Measurements from ENCODE around the gene PSMC2.

Gene PSMC2

DNA sequence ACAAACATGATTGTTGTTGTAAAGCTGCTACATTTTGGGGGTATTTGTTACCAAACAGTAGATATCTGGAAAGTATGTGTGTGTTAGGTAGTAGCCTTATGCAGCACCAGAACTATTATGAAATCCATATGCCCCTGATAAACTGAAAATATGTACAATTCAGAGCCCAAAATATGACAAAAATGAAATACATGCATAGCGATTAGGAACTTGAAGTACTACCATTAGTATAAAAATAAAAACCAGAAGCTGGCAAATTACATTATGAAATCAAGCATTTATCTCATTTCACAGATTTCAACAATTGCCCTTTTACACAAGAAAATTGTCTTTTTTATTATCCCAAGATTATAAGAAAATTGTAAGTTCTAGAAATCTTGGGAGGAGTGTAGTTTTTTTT, 64.7 kb downstream of the PSMC2 start:
- TF ChIP-seq, protein P1, sequence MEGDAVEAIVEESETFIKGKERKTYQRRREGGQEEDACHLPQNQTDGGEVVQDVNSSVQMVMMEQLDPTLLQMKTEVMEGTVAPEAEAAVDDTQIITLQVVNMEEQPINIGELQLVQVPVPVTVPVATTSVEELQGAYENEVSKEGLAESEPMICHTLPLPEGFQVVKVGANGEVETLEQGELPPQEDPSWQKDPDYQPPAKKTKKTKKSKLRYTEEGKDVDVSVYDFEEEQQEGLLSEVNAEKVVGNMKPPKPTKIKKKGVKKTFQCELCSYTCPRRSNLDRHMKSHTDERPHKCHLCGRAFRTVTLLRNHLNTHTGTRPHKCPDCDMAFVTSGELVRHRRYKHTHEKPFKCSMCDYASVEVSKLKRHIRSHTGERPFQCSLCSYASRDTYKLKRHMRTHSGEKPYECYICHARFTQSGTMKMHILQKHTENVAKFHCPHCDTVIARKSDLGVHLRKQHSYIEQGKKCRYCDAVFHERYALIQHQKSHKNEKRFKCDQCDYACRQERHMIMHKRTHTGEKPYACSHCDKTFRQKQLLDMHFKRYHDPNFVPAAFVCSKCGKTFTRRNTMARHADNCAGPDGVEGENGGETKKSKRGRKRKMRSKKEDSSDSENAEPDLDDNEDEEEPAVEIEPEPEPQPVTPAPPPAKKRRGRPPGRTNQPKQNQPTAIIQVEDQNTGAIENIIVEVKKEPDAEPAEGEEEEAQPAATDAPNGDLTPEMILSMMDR (IDR thresholded peaks at IDR 0.05; ENCODE audit: extremely low read depth, missing control alignments), result no peak
- no peak for DNase-seq (ENCODE audit: low spot score)

DNA sequence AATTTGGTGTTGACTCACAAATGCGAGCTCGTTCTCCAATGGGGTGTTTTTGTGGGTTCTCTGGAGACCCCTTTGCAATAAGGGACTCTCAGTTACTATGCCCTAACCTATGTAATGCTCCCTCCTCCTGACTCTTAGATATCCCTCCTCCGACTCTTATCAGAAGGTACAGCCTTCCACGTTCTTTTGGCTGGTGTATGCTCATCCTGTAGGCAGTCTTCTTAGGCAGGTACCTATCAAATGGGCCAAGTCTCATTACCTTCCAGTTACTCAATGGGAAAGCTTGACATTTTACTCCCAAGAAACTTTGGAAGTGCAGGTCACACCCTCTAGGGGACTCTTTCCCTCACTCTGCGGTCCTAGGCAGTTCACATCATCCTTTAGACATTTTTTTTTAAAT, 66.0 kb downstream of the PSMC2 start:
- TF ChIP-seq, protein P1 (IDR thresholded peaks at IDR 0.05; ENCODE audit: extremely low read depth, missing control alignments), result no peak
- no peak for DNase-seq (ENCODE audit: low spot score)

DNA sequence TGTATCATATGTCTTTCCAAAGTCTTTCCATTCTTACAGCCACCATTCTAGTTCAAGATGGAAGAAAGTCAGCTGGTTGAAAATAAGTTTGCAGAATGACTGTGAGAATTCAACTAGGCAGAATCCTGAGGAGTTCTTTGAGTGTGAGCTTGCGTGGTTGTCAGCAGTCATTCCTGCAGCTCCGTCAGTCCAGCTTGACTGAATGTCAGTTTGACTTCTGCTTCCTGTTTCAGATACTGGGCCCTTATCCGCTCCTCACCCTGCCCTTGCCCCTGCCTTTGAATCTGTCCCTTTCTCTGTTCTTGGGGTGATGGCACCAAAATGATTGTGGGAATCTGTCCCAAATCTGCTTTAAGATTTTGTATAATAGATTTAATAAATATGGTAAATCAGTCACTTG, 70.8 kb downstream of the PSMC2 start:
- TF ChIP-seq, protein P1 (IDR thresholded peaks at IDR 0.05; ENCODE audit: extremely low read depth, missing control alignments), result no peak
- no peak for DNase-seq (ENCODE audit: low spot score)

Data from GM20000 (cell line).